ENCODE results near the gene ZC3H8. TPM values are rescaled to one million over a fixed set of nuclear protein-coding genes. Genes with fewer than 3 reads are reported as not detected.

ZC3H8 gene
- 21.2 TPM for total RNA-seq

GRCh38 chr2:112254466-112255240 is at the start of gene ZC3H8:
Gene ZC3H8, minus strand, starts transcription at chr2:112255042. Its CDS starts 61 bp downstream, at chr2:112254981.

GRCh38 chr2:112275311-112275886 is 20.6 kb upstream of the ZC3H8 start, which contains the start of gene ZC3H6:
Gene ZC3H6, plus strand, starts transcription at chr2:112275597. Its CDS starts 398 bp downstream, at chr2:112275995.

Other genes starting within 250 kb of the ZC3H8 start
- gene TMEM87B, start 199.8 kb downstream of the ZC3H8 start, total RNA-seq, result 17.5 TPM
- gene FBLN7, start 116.7 kb downstream of the ZC3H8 start, total RNA-seq, result 6.2 TPM
- gene ZC3H6, start 20.6 kb upstream of the ZC3H8 start, total RNA-seq, result 25.4 TPM
- gene RGPD8, start 178.6 kb upstream of the ZC3H8 start, total RNA-seq, result 42.9 TPM
- gene TTL, start 227.1 kb upstream of the ZC3H8 start, total RNA-seq, result 84.4 TPM

Measured in diencephalon (tissue), 1 donor.